HepG2 (cell line): Measurements from ENCODE around the gene TBC1D14. TPM values are rescaled to one million over a fixed set of nuclear protein-coding genes. Genes with fewer than 3 reads are reported as not detected.

Experiments used
- ATAC-seq: fragments of 200-7000 bp; cut with Tn5 transposase; 3 replicates; pipeline ENCODE4 v1.9.1; 2020; ENCODE audit warnings: mild to moderate bottlenecking, moderate library complexity
- BruUV-seq: library from RNA; stranded (reverse); fragments of 400-500 nt; replicated peaks from 2 replicates; lab custom pipeline; 2021; lab: Mats Ljungman, UMichigan
- CTCF ChIA-PET: fragments of 300-600 bp; formaldehyde crosslinking; extraction: SDS; loops from one replicate; lab custom pipeline; 2021; ENCODE audit warnings: low total read pairs, inconsistent platforms, low intra/inter-chr PET ratio; lab: Yijun Ruan, JAX
- POLR2A ChIA-PET: fragments of 350-600 bp; sonication (Branson Sonifier 250); formaldehyde crosslinking; loops from one replicate; lab custom pipeline; 2020; ENCODE audit warnings: antibody characterized with exemption, inconsistent platforms; lab: Yijun Ruan, JAX
- DNase-seq: peaks from one replicate; pipeline ENCODE4 v3.0.0-alpha.2; 2015; ENCODE audit warnings: low spot score
- FAIRE-seq: peaks from 3 replicates; lab custom pipeline; 2011; peaks lifted over from hg19 to GRCh38; lab: Jason Lieb, UNC
- H2AFZ ChIP-seq: one replicate; pipeline ENCODE4 v1.6.1; 2011; ENCODE audit warnings: low read length, inconsistent platforms
- H3K27ac ChIP-seq: fragments of 300-600 bp; 3 replicates; pipeline ENCODE4 v1.8.0; 2011; ENCODE audit warnings: mixed run types, mild to moderate bottlenecking, mixed read lengths, low read length, inconsistent platforms; ENCODE audit not compliant: insufficient read depth; ENCODE audit errors: extremely low read length
- H3K27me3 ChIP-seq, 2 experiments: fragments of 200-600 bp in 1 of 2; 2 replicates in 1 of 2; 3 replicates in 1 of 2; pipeline versions ENCODE4 v1.6.0 to v1.8.0; 2011; ENCODE audit warnings: low read length in 2 of 2, mild to moderate bottlenecking in 2 of 2, moderate library complexity in 2 of 2, inconsistent platforms in 1 of 2; ENCODE audit not compliant: insufficient read depth in 2 of 2, control insufficient read depth in 1 of 2
- H3K36me3 ChIP-seq, 2 experiments: fragments of 200-600 bp in 1 of 2; replicated peaks in 1 of 2; 2 replicates in 1 of 2; 3 replicates in 1 of 2; pipeline versions ENCODE4 v1.5.1 to v1.8.0; 2011; ENCODE audit warnings: low read length in 2 of 2, inconsistent platforms in 1 of 2; ENCODE audit not compliant: insufficient read depth in 2 of 2, control insufficient read depth in 1 of 2
- H3K4me1 ChIP-seq: 2 replicates; pipeline ENCODE4 v1.5.1; 2012; ENCODE audit warnings: low read length, inconsistent platforms; ENCODE audit not compliant: insufficient read depth
- H3K4me2 ChIP-seq: 2 replicates; pipeline ENCODE4 v1.6.0; 2011; ENCODE audit warnings: low read depth, low read length, inconsistent platforms
- H3K4me3 ChIP-seq, 3 experiments: fragments of 200-600 bp in 1 of 3; sonication (generic), shearing (Covaris generic) in 1 of 3; replicated peaks in 1 of 3; 2 replicates each; pipeline ENCODE4 v1.5.1; 2011 to 2016; ENCODE audit warnings: low read length in 3 of 3, inconsistent platforms in 2 of 3, low read depth in 2 of 3, mild to moderate bottlenecking in 2 of 3, control low read depth in 1 of 3, mixed read lengths in 1 of 3; ENCODE audit not compliant: insufficient read depth in 1 of 3
- H3K79me2 ChIP-seq: one replicate; pipeline ENCODE4 v1.6.1; 2011; ENCODE audit warnings: low read length, inconsistent platforms; ENCODE audit not compliant: insufficient read depth
- H3K9ac ChIP-seq: 2 replicates; pipeline ENCODE4 v1.6.0; 2011; ENCODE audit warnings: mild to moderate bottlenecking, low read depth, low read length, inconsistent platforms; ENCODE audit not compliant: insufficient read depth
- H3K9me3 ChIP-seq: 2 replicates; pipeline ENCODE4 v1.5.1; 2012; ENCODE audit warnings: mild to moderate bottlenecking, low read length
- H4K20me1 ChIP-seq: 2 replicates; pipeline ENCODE4 v1.6.0; 2011; ENCODE audit warnings: inconsistent platforms, mild to moderate bottlenecking, low read length, moderate library complexity; ENCODE audit not compliant: insufficient read depth
- AGO2 ChIP-seq: fragments of 200-400 bp; formaldehyde crosslinking; optimal IDR thresholded peaks from 2 replicates; pipeline ENCODE3; 2017; ENCODE audit warnings: mild to moderate bottlenecking, low read depth, low read length, moderate library complexity
- ELF1 ChIP-seq: sonication (generic); formaldehyde crosslinking; IDR thresholded peaks from 2 replicates; pipeline ENCODE4 v1.4.0; 2020; ENCODE audit warnings: missing genetic modification reagents
- ETS1 ChIP-seq: sonication (generic); formaldehyde crosslinking; IDR thresholded peaks from 2 replicates; pipeline ENCODE4 v1.4.0; 2020; ENCODE audit warnings: missing genetic modification reagents
- GABPB1 ChIP-seq: IDR thresholded peaks from 2 replicates; pipeline ENCODE4 v1.6.1; 2016; ENCODE audit warnings: mild to moderate bottlenecking, missing genetic modification reagents, moderate library complexity, missing compliant biosample characterization
- NFE2L1 ChIP-seq: sonication (generic); formaldehyde crosslinking; IDR thresholded peaks from 2 replicates; pipeline ENCODE4 v1.4.0; 2020; ENCODE audit warnings: missing genetic modification reagents, mild to moderate bottlenecking, borderline replicate concordance
- RBM39 ChIP-seq: fragments of 200-400 bp; formaldehyde crosslinking; IDR thresholded peaks from one replicate; pipeline ENCODE4 v1.6.1; 2018; ENCODE audit warnings: antibody characterized with exemption, mild to moderate bottlenecking, low read depth, low read length; ENCODE audit not compliant: poor library complexity, severe bottlenecking
- SP4 ChIP-seq: sonication (generic); formaldehyde crosslinking; IDR thresholded peaks from 2 replicates; pipeline ENCODE4 v1.8.1; 2023; ENCODE audit warnings: mild to moderate bottlenecking, missing genetic modification reagents
- ZNF235 ChIP-seq: sonication (generic); formaldehyde crosslinking; IDR thresholded peaks from 2 replicates; pipeline ENCODE4 v1.8.1; 2023; ENCODE audit warnings: mild to moderate bottlenecking, missing genetic modification reagents, borderline replicate concordance
- ZNF367 ChIP-seq: sonication (generic); formaldehyde crosslinking; IDR thresholded peaks from 2 replicates; pipeline ENCODE4 v1.4.0; 2020; ENCODE audit warnings: missing genetic modification reagents, borderline replicate concordance
- ZNF687 ChIP-seq: sonication (generic); formaldehyde crosslinking; IDR thresholded peaks from 2 replicates; pipeline ENCODE4 v1.5.1; 2020; ENCODE audit warnings: mild to moderate bottlenecking, missing genetic modification reagents, moderate library complexity
- ZNF761 ChIP-seq: sonication (generic); formaldehyde crosslinking; conservative IDR thresholded peaks from 2 replicates; pipeline ENCODE4 v1.4.0; 2020; ENCODE audit warnings: mild to moderate bottlenecking, missing genetic modification reagents
- whole genome bisulfite sequencing: methylation state at CpG from one replicate; pipeline ENCODE4 v1.1.6; 2017; ENCODE audit warnings: low lambda C conversion rate; 5-methylcytosine and 5-hydroxymethylcytosine counted together
- in situ Hi-C: cut with HindIII; loops from 2 replicates; pipeline ENCODE4 v1.10.0; 2017; ENCODE audit warnings: low pct_unique_long_range_greater_than_20kb; ENCODE audit not compliant: extremely low pct_ligation_motif_present
- intact Hi-C: fragments of 100-400 bp; cut with micrococcal nuclease; formaldehyde crosslinking; loops from one replicate; pipeline ENCODE4 v1.10.0; 2022; ENCODE audit not compliant: unreplicated experiment
- polyA plus RNA-seq, 8 experiments: library from polyadenylated mRNA; depleted of rRNA in 3 of 8; stranded (reverse) in 7 of 8; unstranded in 1 of 8; fragments of >200 nt; fragmentation: Illumina TruSeq in 4 of 8; extraction: Trizol in 4 of 8; gene quantifications; 2 replicates each; pipeline versions ENCODE4 v1.2.1 to v1.2.3, GENCODE V29; 2011 to 2016; ENCODE audit warnings: low read depth in 4 of 8, missing spikeins in 1 of 8, mixed read lengths in 1 of 8; ENCODE audit not compliant: insufficient read depth in 1 of 8
- total RNA-seq, 5 experiments: library from RNA; depleted of rRNA; stranded (reverse); fragments of >200 nt; fragmentation: Illumina TruSeq; extraction: Trizol; gene quantifications; 2 replicates each; pipeline ENCODE4 v1.2.3, GENCODE V29; 2016; ENCODE audit warnings: low read depth in 1 of 5

TBC1D14 gene
- total and polyA plus RNA-seq, 2 of the 13 experiments (the other 11 are each of a cell fraction or from before 2014, with no cell fraction given): 29.5 to 46.5 TPM

GRCh38 chr4:6889101-6889735 is 20.4 kb upstream of the TBC1D14 start (continued):
- TF ChIP-seq ETS1 (CRISPR knock-in tag) (no peak), ZNF761 (no peak), SP4 (no peak), RBM39 (peak; percentile 25), ZNF235 (CRISPR knock-in tag) (no peak), NFE2L1 (CRISPR knock-in tag) (no peak), AGO2 (peak; percentile 78), ELF1 (no peak), ZNF367 (CRISPR knock-in tag) (no peak)

- Histone ChIP-seq H3K4me2 (no peak overlapping the region), H3K4me1 (peaks cover 36% of the 10 kb centered on the region), H3K9ac (no peak overlapping the region), H4K20me1 (no peaks in the 10 kb centered on the region), H3K27ac (no peak overlapping the region), H3K36me3 (no peaks in the 10 kb centered on the region), H3K4me3 (no peak overlapping the region), H3K79me2 (no peaks in the 10 kb centered on the region), H2AFZ (no peak overlapping the region), H3K9me3 (peaks cover 11% of the 10 kb centered on the region), H3K27me3 (no peaks in the 10 kb centered on the region)
- no TSS peak for BruUV-seq
- TF ChIP-seq ZNF687 (CRISPR knock-in tag) (peak; percentile 21; the same call in 1 of the 2 replicates), GABPB1 (no peak)
- DNase-seq: no peak
- in situ Hi-C loops (no loop called here), intact Hi-C loops (loop anchor here (5.0 kb wide), 1 partner anchor 37 kb away; no protein-coding TSS in a partner anchor)
- ChIA-PET CTCF (no interaction called here), POLR2A (no interaction called here)
- 93% methylated on average over 10 of the region's 15 CpGs for WGBS
- no peak for ATAC-seq
- FAIRE-seq: no peak
Measured at GRCh38 chr4:6889736-6890324, 19.8 kb upstream of the TBC1D14 start.
